GM06990 (cell line): ENCODE measurements around the gene MCM3AP.

Source experiments
- DNase-seq: peaks from one replicate; pipeline ENCODE4 v3.0.0-alpha.2; 2011; ENCODE audit not compliant: insufficient read length; ENCODE audit errors: extremely low read depth
- H3K27me3 ChIP-seq: replicated peaks from 2 replicates; pipeline ENCODE4 v1.6.0; 2011; ENCODE audit warnings: low read length; ENCODE audit not compliant: control insufficient read depth, insufficient read depth
- H3K36me3 ChIP-seq: 2 replicates; pipeline ENCODE4 v1.5.1; 2011; ENCODE audit warnings: low read length; ENCODE audit not compliant: control insufficient read depth, insufficient read depth
- H3K4me3 ChIP-seq: replicated peaks from 2 replicates; pipeline ENCODE4 v1.5.1; 2011; ENCODE audit warnings: low read depth, mild to moderate bottlenecking, control low read depth, low read length
- TF ChIP-seq, protein P1 (sequence below): IDR thresholded peaks from 2 replicates; pipeline ENCODE4 v1.5.1; 2011; ENCODE audit warnings: low read length, control low read depth, mild to moderate bottlenecking, inconsistent platforms; ENCODE audit not compliant: insufficient read depth, poor library complexity, severe bottlenecking

Gene MCM3AP

DNA sequence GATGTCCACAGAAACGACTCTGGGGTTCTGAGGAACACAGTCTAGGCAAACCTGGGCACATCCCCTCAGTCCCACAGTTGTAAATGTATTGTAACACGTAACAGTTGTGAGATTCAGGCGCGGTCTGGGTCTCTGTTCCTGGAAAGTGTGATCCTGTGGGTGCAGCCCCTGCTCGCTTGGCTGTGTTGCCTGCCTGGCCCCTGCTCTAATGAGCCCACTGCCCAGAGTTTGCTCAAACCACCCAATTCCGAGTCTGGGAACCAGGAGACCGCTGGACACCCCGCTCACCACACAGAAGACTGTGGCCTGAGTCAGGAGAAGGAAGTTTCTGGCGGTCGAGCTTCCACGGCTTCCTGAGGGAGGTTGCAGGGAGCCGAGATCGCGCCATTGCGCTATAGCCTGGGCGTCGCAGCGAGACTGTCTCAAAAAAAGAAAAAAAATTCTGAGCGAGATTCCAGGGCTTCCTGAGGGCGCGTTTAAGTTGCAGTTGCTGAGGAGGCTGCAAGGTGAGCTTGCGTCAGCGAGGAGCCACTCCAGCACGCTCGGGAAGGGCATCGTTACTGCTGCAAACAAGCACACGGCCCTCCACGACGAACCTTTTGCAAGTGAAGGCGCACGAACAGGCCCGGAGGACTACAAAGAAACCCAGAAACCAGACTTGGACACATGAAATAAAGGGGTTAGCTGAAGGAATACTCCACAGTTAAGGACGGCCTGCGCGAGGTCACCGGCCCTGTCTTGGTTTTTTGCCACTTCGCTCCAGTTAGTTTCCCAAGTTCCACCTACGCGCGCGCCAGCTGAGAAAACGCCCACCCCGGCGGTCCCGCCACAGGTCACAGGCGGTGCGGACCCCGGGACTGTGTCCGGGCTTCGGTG lies 37.2 kb upstream of the MCM3AP start:
- no peak for DNase-seq
- TF ChIP-seq, protein P1, sequence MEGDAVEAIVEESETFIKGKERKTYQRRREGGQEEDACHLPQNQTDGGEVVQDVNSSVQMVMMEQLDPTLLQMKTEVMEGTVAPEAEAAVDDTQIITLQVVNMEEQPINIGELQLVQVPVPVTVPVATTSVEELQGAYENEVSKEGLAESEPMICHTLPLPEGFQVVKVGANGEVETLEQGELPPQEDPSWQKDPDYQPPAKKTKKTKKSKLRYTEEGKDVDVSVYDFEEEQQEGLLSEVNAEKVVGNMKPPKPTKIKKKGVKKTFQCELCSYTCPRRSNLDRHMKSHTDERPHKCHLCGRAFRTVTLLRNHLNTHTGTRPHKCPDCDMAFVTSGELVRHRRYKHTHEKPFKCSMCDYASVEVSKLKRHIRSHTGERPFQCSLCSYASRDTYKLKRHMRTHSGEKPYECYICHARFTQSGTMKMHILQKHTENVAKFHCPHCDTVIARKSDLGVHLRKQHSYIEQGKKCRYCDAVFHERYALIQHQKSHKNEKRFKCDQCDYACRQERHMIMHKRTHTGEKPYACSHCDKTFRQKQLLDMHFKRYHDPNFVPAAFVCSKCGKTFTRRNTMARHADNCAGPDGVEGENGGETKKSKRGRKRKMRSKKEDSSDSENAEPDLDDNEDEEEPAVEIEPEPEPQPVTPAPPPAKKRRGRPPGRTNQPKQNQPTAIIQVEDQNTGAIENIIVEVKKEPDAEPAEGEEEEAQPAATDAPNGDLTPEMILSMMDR, result no peak
- Histone ChIP-seq H3K27me3 (no peaks in the 10 kb centered on the region), H3K4me3 (peak overlapping the region; percentile 85), H3K36me3 (peaks cover 3% of the 10 kb centered on the region)

DNA sequence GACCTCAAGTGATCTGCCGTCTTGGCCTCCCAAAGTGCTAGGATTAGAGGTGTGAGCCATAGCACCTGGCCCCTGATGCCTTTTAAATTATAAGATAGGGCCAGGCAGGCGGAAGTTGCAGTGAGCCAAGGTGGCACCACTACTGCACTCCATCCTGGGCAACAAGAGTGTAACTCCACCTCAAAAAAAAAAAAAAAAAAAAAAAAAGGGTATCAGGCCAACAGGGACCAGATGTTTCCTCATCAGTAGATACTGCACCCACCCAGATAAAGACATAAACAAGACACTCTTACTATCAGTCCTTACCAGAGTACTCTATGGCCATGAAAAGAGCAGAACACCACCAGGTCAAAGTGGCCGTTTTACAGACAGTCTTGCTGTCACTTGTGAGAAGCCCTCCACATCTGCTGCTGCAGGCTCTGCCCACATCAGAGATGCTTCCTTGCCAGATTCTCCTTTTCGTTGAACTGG lies 35.0 kb upstream of the MCM3AP start:
- no peak for DNase-seq
- no peaks in the 10 kb centered on the region for H3K27me3 ChIP-seq
- H3K36me3 ChIP-seq, result peaks cover 5% of the 10 kb centered on the region
- TF ChIP-seq, protein P1, result no peak
- H3K4me3 ChIP-seq, result no peak overlapping the region

DNA sequence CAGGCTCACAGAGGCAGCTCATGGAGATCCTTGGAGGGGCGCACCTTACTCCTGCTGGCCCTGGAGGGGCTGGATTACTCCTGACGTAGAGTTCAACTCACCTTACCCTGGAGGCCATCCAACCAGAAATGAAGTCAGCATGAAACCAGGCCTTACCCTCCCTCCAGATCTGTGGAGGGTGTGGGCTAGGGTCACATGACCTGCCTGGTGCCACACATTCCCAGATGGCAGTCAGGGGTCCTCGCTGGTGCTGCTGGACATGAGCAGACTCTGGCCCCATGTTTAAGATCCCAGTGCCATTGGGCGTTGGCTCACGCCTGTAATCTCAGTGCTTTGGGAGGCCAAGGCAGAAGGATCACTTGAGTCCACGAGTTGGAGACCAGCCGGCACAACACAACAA lies 33.8 kb upstream of the MCM3AP start:
- peaks cover 9% of the 10 kb centered on the region for H3K36me3 ChIP-seq
- no peaks in the 10 kb centered on the region for H3K27me3 ChIP-seq
- no peak overlapping the region for H3K4me3 ChIP-seq
- TF ChIP-seq, protein P1, result no peak
- no peak for DNase-seq

DNA sequence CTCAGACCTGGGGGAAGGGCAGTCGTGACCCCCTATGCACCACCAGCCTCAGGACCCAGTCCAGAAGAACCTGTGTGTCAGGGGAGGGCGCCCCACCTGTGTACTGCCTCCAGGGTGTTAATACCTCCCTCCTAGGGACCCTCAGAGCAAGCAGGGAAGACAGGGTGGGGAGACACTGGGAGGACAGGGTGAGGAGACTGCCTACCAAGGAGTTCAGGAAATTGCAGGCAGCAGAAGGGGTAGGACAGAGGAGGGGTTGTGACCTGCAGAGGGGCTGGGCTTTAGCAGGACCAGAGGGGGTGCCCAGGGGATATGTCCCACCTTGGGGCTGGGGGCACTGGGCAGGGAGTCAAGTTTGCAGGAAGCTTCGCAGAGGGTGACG lies 33.0 kb upstream of the MCM3AP start:
- TF ChIP-seq, protein P1, result no peak
- no peak for DNase-seq
- Histone ChIP-seq H3K36me3 (peaks cover 10% of the 10 kb centered on the region), H3K27me3 (no peaks in the 10 kb centered on the region), H3K4me3 (no peak overlapping the region)

DNA sequence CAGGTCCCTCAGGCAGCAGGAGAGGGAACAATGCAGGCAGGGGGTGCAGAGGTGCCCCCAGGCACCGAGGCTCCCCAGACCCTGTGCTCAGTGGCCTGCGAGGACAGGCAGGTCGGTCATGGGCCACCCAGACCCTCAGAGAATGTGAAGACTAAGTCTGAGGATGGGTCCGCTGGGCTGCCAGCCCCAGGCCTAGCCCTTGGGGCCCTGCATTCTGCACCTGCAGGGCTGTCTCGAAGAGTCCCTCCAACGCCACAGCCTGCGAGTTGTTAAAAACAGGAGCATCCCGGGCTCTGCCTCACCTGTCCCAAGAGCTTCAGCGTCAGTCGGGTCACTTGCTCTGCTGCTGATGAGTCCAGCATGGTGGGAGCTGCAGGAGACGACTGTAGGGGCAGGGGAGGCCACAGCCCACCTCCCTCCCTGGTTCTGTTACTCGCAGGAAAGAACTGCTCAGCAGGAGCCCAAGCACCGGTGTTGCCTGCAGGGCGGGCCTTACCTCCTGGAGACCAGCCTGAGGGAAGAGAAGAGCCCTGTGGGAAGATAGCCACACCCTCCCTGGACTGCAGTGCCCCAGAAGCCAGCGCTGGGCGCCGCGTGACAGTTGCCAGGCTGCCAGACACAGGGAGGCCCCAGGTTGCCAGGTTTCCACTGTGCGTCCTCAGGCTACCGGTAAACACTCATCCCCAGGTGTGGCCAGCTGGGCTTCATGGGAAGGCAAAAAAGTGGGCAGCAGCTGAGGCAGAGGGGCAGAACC lies 32.5 kb upstream of the MCM3AP start:
- H3K4me3 ChIP-seq, result no peak overlapping the region
- no peaks in the 10 kb centered on the region for H3K27me3 ChIP-seq
- TF ChIP-seq, protein P1, result no peak
- no peak for DNase-seq
- peaks cover 12% of the 10 kb centered on the region for H3K36me3 ChIP-seq
